ENCODE results near the gene RPS26. TPM values are rescaled to one million over a fixed set of nuclear protein-coding genes. Genes with fewer than 3 reads are reported as not detected.

RPS26 gene
- total RNA-seq, 6 experiments from 2014 or later: 40.7 to 151 (median 52.1) TPM

- TF ChIP-seq, protein P1, sequence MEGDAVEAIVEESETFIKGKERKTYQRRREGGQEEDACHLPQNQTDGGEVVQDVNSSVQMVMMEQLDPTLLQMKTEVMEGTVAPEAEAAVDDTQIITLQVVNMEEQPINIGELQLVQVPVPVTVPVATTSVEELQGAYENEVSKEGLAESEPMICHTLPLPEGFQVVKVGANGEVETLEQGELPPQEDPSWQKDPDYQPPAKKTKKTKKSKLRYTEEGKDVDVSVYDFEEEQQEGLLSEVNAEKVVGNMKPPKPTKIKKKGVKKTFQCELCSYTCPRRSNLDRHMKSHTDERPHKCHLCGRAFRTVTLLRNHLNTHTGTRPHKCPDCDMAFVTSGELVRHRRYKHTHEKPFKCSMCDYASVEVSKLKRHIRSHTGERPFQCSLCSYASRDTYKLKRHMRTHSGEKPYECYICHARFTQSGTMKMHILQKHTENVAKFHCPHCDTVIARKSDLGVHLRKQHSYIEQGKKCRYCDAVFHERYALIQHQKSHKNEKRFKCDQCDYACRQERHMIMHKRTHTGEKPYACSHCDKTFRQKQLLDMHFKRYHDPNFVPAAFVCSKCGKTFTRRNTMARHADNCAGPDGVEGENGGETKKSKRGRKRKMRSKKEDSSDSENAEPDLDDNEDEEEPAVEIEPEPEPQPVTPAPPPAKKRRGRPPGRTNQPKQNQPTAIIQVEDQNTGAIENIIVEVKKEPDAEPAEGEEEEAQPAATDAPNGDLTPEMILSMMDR (IDR thresholded peaks at IDR 0.05): no peak
- Mint-ChIP-seq H3K36me3 (ENCODE audit: low read depth) (no peaks in the 10 kb centered on the region), H3K27me3 (ENCODE audit: insufficient read depth) (no peaks in the 10 kb centered on the region), H3K4me1 (ENCODE audit: low read depth) (peaks cover 10% of the 10 kb centered on the region; the same call in 1 of the 2 replicates), H3K9me3 (no peaks in the 10 kb centered on the region), H3K27ac (no peak overlapping the region), H3K4me3 (no peak overlapping the region)
- no peak for DNase-seq
Observed at GRCh38 chr12:56018356-56018755, 23.4 kb upstream of the RPS26 start.

DNA sequence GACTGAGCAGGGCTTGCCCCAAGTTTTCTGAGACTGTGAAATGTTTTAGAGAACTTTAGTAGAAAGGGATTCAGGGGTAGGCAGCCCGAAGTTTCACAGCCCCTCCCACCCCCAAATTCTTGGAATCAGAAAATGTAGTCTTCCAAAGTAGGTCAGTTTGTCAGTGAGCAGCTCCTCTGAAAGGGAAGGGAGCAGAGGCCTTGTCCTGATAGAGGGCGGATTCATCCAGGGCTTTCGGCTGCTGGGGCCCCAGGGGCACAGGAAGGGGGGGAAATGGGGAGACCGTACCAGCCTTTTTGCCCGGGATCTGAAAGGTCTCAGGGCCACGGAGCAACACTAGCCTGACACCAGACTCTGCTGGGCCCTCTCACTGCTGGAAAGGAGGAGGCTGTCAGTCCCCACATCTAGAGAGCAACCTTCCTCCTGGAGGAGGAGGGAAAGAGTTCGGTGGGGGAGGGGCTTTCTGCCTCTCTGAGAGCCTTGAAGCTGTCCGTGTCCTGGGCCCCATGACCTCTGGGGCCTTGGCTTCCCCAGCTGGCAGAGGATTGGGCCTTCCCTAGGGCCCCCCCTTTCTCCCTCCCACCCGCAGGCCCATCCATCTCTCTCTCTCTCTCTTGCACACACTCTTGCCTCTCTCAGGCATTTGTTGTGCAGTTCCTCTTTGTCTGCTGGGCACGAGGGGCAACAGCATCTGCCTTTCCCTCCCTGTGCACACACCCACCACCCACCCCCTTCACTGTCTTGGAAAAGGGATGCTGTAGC is 21.1 kb upstream of the RPS26 start, which contains the start of gene IKZF4:
TSS of gene IKZF4 (plus strand) at position 621 of the 762 bp plus-strand sequence. CDS start 451 bp downstream, outside the sequence.
- H3K4me3 Mint-ChIP-seq: no peak within 1 kb of the TSS
- H3K9me3 Mint-ChIP-seq: no peaks in the 10 kb centered on the region
- H3K27ac Mint-ChIP-seq: no peak within 1 kb of the TSS; the same call in 1 of the 2 replicates
- TF ChIP-seq, protein P1 (IDR thresholded peaks at IDR 0.05): no peak
- H3K36me3 Mint-ChIP-seq (ENCODE audit: low read depth): no peaks in the 10 kb centered on the region
- H3K4me1 Mint-ChIP-seq (ENCODE audit: low read depth): peaks cover 10% of the 10 kb centered on the region; the same call in 1 of the 2 replicates
- DNase-seq: no peak
- no peaks in the 10 kb centered on the region for H3K27me3 Mint-ChIP-seq (ENCODE audit: insufficient read depth)

GRCh38 chr12:56021889-56022497 is 19.7 kb upstream of the RPS26 start:
- TF ChIP-seq, protein P1 (IDR thresholded peaks at IDR 0.05): no peak
- Mint-ChIP-seq H3K36me3 (ENCODE audit: low read depth) (no peaks in the 10 kb centered on the region), H3K4me3 (no peak overlapping the region), H3K9me3 (no peaks in the 10 kb centered on the region), H3K4me1 (ENCODE audit: low read depth) (peaks cover 10% of the 10 kb centered on the region; the same call in 1 of the 2 replicates), H3K27me3 (ENCODE audit: insufficient read depth) (no peaks in the 10 kb centered on the region), H3K27ac (no peak overlapping the region)
- DNase-seq: no peak

DNA sequence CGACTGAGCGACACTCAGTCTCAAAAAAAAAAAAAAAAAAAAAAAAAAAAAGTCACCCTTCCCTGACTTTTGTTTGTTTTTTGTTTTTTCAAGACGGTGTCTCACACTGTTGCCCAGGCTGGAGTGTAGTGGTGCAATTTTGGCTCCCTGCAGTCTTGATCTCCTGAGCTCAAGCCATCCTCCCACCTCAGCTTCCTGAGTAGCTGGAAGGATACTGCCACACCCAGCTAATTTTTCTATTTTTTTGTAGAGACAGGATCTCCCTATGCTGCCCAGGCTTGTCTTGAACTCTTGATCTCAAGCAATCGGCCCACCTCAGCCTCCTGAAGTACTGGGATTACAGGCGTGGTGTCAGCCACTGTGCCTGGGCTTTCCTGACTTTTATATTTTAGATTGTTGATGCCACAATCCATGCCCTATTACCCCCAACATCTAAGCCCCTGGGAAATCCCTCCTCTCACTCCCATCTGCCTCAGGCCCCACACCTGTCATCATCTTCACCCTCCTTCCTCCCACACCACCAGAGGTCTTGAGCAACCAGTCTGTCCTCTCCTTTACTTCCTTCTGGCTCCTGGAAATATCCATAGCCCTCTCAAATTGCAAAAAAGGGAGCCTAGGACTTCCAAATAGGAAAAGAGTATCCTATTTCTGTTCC is 13.1 kb upstream of the RPS26 start:
- H3K4me1 Mint-ChIP-seq (ENCODE audit: low read depth): peaks cover 17% of the 10 kb centered on the region
- H3K4me3 Mint-ChIP-seq: peak overlapping the region; percentile 7; the same call in 1 of the 2 replicates
- H3K9me3 Mint-ChIP-seq: no peaks in the 10 kb centered on the region
- no peaks in the 10 kb centered on the region; the same call in 1 of the 2 replicates for H3K27me3 Mint-ChIP-seq (ENCODE audit: insufficient read depth)
- DNase-seq: no peak
- H3K36me3 Mint-ChIP-seq (ENCODE audit: low read depth): 0 out of 2 replicates have a peak, but pooled peaks cover 7% of the 10 kb centered on the region
- H3K27ac Mint-ChIP-seq: peak overlapping the region; percentile 86
- TF ChIP-seq, protein P1 (IDR thresholded peaks at IDR 0.05): no peak

GRCh38 chr12:56029166-56029519 is 12.6 kb upstream of the RPS26 start:
- TF ChIP-seq, protein P1 (IDR thresholded peaks at IDR 0.05): no peak
- H3K27me3 Mint-ChIP-seq (ENCODE audit: insufficient read depth): no peaks in the 10 kb centered on the region; the same call in 1 of the 2 replicates
- H3K27ac Mint-ChIP-seq: peak overlapping the region; percentile 86
- H3K36me3 Mint-ChIP-seq (ENCODE audit: low read depth): 0 out of 2 replicates have a peak, but pooled peaks cover 7% of the 10 kb centered on the region
- peak; percentile 62 for DNase-seq
- no peak overlapping the region for H3K4me3 Mint-ChIP-seq
- peaks cover 17% of the 10 kb centered on the region for H3K4me1 Mint-ChIP-seq (ENCODE audit: low read depth)
- no peaks in the 10 kb centered on the region for H3K9me3 Mint-ChIP-seq
